Kidney tubule cell (primary cell): ENCODE data around the gene NANOS1.

Experiments
- DNase-seq: peaks from one replicate; pipeline ENCODE4 v3.0.0-alpha.2; 2018; ENCODE audit warnings: low spot score

The NANOS1 gene

GRCh38 chr10:119029613-119030420 lies at the start of gene NANOS1:
NANOS1 (plus strand) TSS chr10:119029714; CDS start chr10:119029802, 88 bp downstream.
- no peak for DNase-seq

- no peak for DNase-seq
Observed at GRCh38 chr10:118980135-118980865, 49.2 kb upstream of the NANOS1 start.

- no peak for DNase-seq
Observed at GRCh38 chr10:118980870-118981269, 48.6 kb upstream of the NANOS1 start.

- DNase-seq, result no peak
Observed at GRCh38 chr10:118981946-118982345, 47.6 kb upstream of the NANOS1 start.

GRCh38 chr10:118982366-118982765 lies 47.1 kb upstream of the NANOS1 start:
- DNase-seq, result no peak

GRCh38 chr10:118983263-118983662 lies 46.3 kb upstream of the NANOS1 start:
- DNase-seq, result no peak

GRCh38 chr10:118985576-118985975 lies 43.9 kb upstream of the NANOS1 start:
- DNase-seq, result no peak

- DNase-seq, result no peak
Observed at GRCh38 chr10:118986815-118987790, 42.4 kb upstream of the NANOS1 start.

- no peak for DNase-seq
Observed at GRCh38 chr10:118990326-118990725, 39.2 kb upstream of the NANOS1 start.

GRCh38 chr10:118992496-118992895 lies 37.0 kb upstream of the NANOS1 start:
- DNase-seq, result no peak

- no peak for DNase-seq
Observed at GRCh38 chr10:118993214-118993613, 36.3 kb upstream of the NANOS1 start.

GRCh38 chr10:118994321-118994720 lies 35.2 kb upstream of the NANOS1 start:
- no peak for DNase-seq

- DNase-seq, result no peak
Observed at GRCh38 chr10:118995739-118996138, 33.8 kb upstream of the NANOS1 start.

GRCh38 chr10:118997379-118997778 lies 32.1 kb upstream of the NANOS1 start:
- no peak for DNase-seq

GRCh38 chr10:118998183-118998582 lies 31.3 kb upstream of the NANOS1 start:
- DNase-seq, result no peak

GRCh38 chr10:119001717-119002500 lies 27.6 kb upstream of the NANOS1 start:
- no peak for DNase-seq

GRCh38 chr10:119003572-119004289 lies 25.8 kb upstream of the NANOS1 start:
- no peak for DNase-seq

- no peak for DNase-seq
Observed at GRCh38 chr10:119005362-119006043, 24.0 kb upstream of the NANOS1 start.

GRCh38 chr10:119006451-119007210 lies 22.9 kb upstream of the NANOS1 start:
- peak; percentile 74 for DNase-seq
